Stimulated activated CD8-positive, alpha-beta memory T cell treated with anti-CD3 and anti-CD28 coated beads, Interleukin-7, amount 100 ng/mL, for 4 hours (primary cell): Measurements from ENCODE around the gene GSTM2.
"Not testable (repeated sequence)": the region's sequence is repeated elsewhere in the genome, so short reads cannot be mapped to it uniquely, and the experiment has no call there.

Experiments used
- DNase-seq, 2 donors: peaks; one replicate each; pipeline ENCODE4 v3.0.0-alpha.2; 2020; ENCODE audit warnings: low read depth in 2 of 2

GSTM2 gene

GRCh38 chr1:109677459-109677858, 9.6 kb downstream of the GSTM2 start:
- no peak for DNase-seq

DNA sequence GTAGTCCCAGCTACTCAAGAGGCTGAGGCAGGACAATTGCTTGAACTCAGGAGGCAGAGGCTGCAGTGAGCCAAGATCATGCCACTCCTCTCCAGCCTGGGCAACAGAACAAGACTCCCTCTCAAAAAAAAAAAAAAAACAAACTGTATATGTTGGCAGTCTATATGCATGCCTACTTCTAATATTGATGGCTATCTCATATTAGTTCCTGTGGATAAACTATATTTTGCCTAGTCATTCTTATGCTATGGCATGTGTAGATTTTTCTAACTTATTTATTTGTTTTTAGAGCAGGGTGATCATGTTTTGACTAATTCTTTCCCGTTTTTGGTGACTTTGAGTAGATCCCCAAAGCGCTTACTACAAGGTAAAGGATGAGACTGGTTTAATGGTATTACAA, 10.8 kb downstream of the GSTM2 start:
- not testable (repeated sequence) for DNase-seq

GRCh38 chr1:109684777-109685176, 16.9 kb downstream of the GSTM2 start:
- DNase-seq, result not testable (repeated sequence)

GRCh38 chr1:109685399-109685798, 17.5 kb downstream of the GSTM2 start:
- not testable (repeated sequence) for DNase-seq

DNA sequence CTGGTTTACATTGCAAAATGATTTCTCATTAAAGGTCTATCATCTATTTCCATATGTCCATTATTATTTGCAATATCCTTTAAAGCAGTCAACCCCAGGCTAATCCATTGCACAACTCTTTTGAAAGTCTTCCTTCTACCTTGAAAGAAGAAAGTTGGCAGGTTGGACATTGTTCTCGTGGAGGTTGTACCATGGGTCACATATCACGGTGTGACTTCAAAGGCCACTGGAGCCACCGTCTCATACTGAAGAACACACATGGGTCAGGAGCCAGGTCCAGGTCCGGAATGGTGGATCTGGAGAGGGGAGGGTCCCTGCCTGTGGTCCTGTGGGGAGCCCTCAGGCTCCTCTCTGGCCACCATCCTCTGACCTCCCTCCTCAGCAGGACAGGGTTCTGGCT, 18.0 kb downstream of the GSTM2 start:
- DNase-seq, result not testable (repeated sequence)

- not testable (repeated sequence) for DNase-seq
These were observed 19.3 kb downstream of the GSTM2 start for GRCh38 chr1:109687109-109687508.

- peak in 1 of 2 donors; percentile 79 for DNase-seq
These were observed 20.0 kb downstream of the GSTM2 start, which contains the start of gene GSTM1 for GRCh38 chr1:109687641-109688499. TSS of gene GSTM1 (plus strand) at chr1:109687817. CDS start at chr1:109687874, 57 bp downstream.

DNA sequence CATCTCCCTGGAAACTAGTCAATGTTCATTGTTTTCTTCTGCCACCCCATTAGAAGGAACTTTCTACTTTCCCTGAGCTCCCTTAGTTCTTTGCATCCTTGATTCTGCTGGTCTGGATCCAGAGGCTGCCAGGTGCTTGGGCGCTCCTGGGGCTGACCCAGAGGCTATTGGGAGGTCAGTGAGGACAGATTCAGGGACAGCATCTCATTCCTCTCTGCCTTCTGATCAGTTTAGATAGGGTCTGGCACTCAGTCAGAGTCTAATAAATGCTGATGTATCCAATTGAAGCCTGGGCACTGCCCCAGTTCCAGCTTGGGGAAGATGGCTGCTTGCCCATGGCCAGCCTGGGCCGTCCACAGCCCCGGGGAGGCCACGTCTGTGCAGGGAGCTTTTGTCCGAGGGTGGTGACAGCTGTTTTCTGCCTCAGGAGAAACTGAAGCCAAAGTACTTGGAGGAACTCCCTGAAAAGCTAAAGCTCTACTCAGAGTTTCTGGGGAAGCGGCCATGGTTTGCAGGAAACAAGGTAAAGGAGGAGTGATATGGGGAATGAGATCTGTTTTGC, 22.1 kb downstream of the GSTM2 start:
- DNase-seq, result no peak

DNA sequence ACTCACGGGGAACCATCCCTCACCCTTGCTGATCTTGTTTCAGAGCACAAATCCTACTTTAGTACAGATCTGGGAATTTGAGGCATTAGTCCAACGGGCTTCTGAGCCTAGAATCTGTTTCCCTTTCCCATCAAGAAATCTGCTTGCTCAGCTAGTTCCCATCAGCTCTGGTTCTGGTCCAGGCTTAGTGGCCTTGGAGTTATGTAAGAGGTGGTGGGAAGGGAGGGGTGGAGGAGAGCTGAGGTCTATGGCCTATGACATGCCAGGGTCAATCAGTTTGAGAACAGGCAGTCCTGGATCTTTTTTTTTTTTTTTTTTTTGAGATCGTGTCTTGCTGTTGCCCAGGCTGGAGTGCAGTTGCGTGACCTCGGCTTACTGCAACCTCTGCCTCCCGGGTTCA, 23.9 kb downstream of the GSTM2 start:
- DNase-seq, result no peak

- not testable (repeated sequence) for DNase-seq
These were observed 26.5 kb downstream of the GSTM2 start for GRCh38 chr1:109694400-109694799.

- DNase-seq, result not testable (repeated sequence)
These were observed 27.3 kb downstream of the GSTM2 start for GRCh38 chr1:109695138-109695537.

- DNase-seq, result no peak
These were observed 29.2 kb downstream of the GSTM2 start for GRCh38 chr1:109697066-109697465.

DNA sequence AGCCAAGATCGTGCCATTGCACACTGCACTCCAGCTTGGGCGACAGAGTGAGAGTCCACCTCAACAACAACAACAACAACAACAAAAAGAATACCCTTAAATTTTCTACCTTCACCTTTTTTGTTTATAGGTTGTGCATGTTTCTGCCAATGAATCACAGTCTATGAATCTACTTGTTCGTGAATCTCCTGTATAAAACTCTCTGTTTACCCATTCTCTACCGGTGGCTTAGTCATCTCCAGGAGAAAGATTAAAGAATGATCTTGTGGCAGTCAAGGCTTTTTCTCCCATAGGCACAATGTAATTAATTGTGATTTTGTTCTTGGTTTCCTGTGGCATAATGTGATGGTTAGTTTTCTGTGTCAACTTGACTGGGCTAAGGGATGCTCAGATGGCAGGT, 30.0 kb downstream of the GSTM2 start:
- not testable (repeated sequence) for DNase-seq

GRCh38 chr1:109702940-109703339, 35.1 kb downstream of the GSTM2 start:
- not testable (repeated sequence) for DNase-seq

DNA sequence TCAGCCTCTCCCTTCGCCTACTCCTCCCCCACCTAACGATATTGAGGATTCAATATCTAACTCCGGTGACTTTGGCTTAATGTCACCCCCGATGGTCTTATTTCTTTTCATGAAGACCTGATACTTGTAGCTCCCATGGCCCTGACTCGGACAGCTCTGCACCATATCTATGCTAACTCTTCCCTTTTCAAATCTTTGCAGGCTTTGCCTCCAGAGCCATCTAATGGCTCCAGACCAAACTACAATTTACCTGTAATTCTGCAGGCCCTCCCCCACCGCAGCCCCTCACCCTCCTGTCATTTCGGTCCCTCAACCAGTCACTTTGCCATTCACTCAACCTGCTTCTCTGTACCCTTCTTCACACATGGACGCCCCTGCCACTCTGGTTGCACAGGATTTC, 36.3 kb downstream of the GSTM2 start:
- no peak for DNase-seq

DNA sequence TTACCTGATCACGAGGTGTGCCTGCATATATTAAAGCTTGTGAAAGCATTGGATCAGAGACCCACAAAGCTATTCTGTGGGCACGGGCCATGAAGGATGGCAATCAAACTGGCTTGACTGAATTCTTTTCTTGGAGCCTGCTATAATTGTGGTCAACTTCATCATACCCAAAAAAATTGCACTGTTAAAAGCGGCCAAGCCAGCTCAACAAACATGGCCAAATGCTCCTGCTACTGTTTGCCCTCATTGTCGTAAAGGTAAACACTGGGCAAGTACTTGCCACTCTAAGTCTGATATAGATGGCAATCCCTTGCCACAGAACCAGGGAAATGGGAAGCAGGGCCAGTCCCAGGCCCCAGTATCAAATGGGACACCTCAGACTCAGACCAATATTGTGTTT, 37.6 kb downstream of the GSTM2 start:
- no peak for DNase-seq

DNA sequence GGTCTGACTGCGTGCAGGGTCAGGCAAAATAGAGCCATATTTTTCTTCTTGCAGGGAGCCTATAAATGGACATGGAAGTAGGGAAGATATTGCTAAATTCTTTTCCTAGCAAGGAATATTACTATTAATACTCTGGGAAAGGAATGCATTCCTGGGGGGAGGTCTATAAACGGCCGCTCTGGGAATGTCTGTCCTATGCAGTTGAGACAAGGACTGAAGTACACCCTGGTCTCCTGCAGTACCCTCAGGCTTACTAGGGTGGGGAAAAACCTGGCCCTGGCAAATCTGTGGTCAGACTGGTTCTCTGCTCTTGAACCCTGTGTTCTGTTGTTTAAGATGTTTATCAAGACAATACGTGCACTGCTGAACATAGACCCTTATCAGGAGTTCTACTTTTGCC, 41.1 kb downstream of the GSTM2 start:
- not testable (repeated sequence) for DNase-seq

- DNase-seq, result not testable (repeated sequence)
These were observed 42.0 kb downstream of the GSTM2 start for GRCh38 chr1:109709822-109710221.

GRCh38 chr1:109711593-109712320, 43.9 kb downstream of the GSTM2 start, which contains the start of gene GSTM5:
TSS of gene GSTM5 (plus strand) at chr1:109712251. CDS start at chr1:109712313, 62 bp downstream.
- not testable (repeated sequence) for DNase-seq

GRCh38 chr1:109712321-109712864, 44.5 kb downstream of the GSTM2 start:
- no peak for DNase-seq

GRCh38 chr1:109713636-109714035, 45.8 kb downstream of the GSTM2 start:
- DNase-seq, result no peak
